Fibroblast of villous mesenchyme (primary cell): ENCODE measurements around the gene ATXN10. TPM values are rescaled to one million over a fixed set of nuclear protein-coding genes. Genes with fewer than 3 reads are reported as not detected.

ENCODE experiments used
- DNase-seq: peaks from one replicate; pipeline ENCODE4 v3.0.0-alpha.2; 2010; ENCODE audit warnings: low read depth
- H3K4me3 ChIP-seq: 2 replicates; pipeline ENCODE4 v1.5.1; 2011; ENCODE audit warnings: low read depth, mild to moderate bottlenecking, low read length
- CTCF ChIP-seq: IDR thresholded peaks from 2 replicates; pipeline ENCODE4 v1.5.1; 2012; ENCODE audit warnings: low read depth, mild to moderate bottlenecking, low read length; ENCODE audit not compliant: insufficient read depth
- total RNA-seq: library from RNA; depleted of rRNA; stranded (reverse); fragments of >200 nt; gene quantifications from 2 replicates; pipeline ENCODE4 v1.2.3, GENCODE V29; 2012

Gene ATXN10
- total RNA-seq, 1 donor: 190 TPM

DNA sequence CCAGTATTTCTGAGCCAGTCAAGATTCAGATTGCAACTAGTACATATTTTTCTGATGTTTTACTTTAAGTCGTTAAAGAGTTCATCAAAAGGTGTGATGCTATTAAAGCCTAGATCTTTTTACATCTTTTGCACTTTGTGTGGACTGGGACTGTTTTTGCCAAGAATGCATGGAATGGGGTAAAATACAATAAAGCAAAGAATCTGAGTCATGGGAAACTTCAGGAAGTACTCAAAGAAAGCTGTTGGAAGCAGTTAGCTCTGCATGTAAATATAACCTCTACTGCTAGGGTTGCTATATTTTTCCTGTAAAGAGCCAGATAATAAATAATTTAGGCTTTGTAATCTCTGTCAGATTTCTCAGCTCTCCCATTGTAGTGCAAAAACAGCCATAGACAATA is 20.9 kb downstream of the ATXN10 start:
- TF ChIP-seq CTCF: no peak
- peak; percentile 47 for DNase-seq
- H3K4me3 ChIP-seq: no peak overlapping the region

GRCh38 chr22:45693835-45694234 is 22.2 kb downstream of the ATXN10 start:
- H3K4me3 ChIP-seq: no peak overlapping the region
- no peak for DNase-seq
- TF ChIP-seq CTCF: no peak

DNA sequence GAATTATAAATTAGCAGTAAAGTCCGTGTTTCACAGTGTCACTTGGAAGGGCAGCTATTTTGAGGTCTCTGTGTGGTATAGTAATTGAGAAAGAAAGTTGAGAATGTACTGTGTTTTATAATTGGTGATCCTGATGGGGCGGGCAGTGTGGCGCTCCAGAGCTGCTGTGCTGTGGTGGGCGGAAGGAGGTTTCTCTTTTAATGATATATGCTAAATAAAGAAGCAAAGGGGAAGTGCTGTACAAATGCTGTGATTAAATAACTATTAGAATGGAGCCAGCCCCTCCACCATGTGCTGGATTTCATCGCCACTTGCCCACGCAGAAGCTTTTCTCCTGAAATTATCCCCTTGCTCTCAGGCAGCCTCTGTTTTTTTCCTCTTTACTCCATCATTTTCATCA is 24.6 kb downstream of the ATXN10 start:
- no peak for DNase-seq
- no peak for TF ChIP-seq CTCF
- H3K4me3 ChIP-seq: no peak overlapping the region

DNA sequence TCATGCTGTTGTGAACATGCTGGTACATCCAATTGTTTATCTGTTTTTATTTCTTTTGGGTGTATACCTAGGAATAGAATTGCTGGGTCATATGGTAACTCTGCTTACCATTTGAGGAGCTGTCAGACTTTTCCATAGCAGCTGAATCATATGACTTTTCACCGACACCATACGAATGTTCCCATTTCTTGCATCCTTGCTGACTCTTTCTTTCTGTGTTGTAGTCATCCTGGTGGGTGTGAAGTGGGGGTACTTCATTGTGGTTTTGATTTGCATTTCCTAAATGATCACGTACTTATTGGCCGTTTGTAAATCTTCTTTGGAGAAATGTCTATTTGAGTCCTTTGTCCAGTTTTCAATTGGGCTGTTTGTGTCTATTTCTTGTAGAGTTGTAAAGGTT is 26.5 kb downstream of the ATXN10 start:
- no peak overlapping the region for H3K4me3 ChIP-seq
- DNase-seq: no peak
- no peak for TF ChIP-seq CTCF

DNA sequence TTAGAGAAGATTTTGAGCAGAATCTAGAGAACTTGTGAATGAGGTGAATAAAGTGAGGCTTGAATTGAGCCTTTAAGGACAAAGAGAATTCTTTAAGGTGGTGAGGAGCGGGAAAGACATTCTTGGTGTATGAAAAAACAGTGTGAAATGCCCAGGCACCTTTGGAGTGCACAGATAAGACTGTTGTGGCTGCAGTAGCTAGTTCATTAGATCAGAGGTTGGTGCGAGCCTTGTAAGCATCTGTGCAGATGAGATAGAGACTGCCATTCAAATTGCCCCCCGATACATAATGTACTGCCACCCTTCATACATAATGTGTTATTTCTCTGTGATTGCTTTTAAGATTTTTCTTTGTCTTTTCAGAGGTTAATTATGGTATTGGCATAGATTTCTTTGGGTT is 31.3 kb downstream of the ATXN10 start:
- H3K4me3 ChIP-seq: no peak overlapping the region
- TF ChIP-seq CTCF: no peak
- no peak for DNase-seq

DNA sequence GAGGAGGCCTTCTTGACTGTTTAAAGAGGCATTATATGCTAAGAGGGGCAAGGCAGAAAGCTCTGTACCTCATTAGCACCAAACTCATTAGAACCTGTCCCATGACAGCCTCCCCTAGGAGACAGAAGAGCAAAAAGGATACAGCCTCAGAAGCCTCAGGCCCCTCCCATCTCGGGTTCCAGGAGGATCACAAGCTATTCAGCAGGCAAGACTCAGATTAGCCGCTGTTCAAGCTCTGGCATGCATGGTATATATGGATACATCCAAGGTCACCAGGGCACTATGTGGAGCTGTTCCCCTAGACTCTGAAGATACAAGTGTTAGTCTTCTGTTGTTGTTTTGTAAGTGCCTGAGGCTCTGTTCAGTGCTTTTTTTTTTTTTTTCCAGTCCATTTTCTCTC is 32.1 kb downstream of the ATXN10 start:
- DNase-seq: no peak
- H3K4me3 ChIP-seq: no peak overlapping the region
- TF ChIP-seq CTCF: no peak

GRCh38 chr22:45704648-45705047 is 33.0 kb downstream of the ATXN10 start:
- no peak for DNase-seq

More at GRCh38 chr22:45704648-45705047, 33.0 kb downstream of the ATXN10 start:
- no peak overlapping the region for H3K4me3 ChIP-seq
- no peak for TF ChIP-seq CTCF
